HCT116 (cell line): ENCODE data around the gene LNPK. TPM values are rescaled to one million over a fixed set of nuclear protein-coding genes. Genes with fewer than 3 reads are reported as not detected.

ENCODE experiments used
- ATAC-seq: fragments of 200-7000 bp; cut with Tn5 transposase; 2 replicates; pipeline ENCODE4 v1.9.1; 2020; ENCODE audit warnings: mild to moderate bottlenecking, moderate library complexity
- BruUV-seq: library from RNA; stranded (reverse); fragments of 400-500 nt; replicated peaks from 2 replicates; lab custom pipeline; 2021; lab: Mats Ljungman, UMichigan
- CTCF ChIA-PET: fragments of 300-600 bp; sonication (Branson Sonifier 250); formaldehyde crosslinking; loops from one replicate; lab custom pipeline; 2021; ENCODE audit warnings: antibody characterized with exemption; lab: Charles Lee
- POLR2A ChIA-PET: fragments of 300-600, 350-600 bp; sonication (Branson Sonifier 250); formaldehyde crosslinking; loops from one replicate; lab custom pipeline; 2021; ENCODE audit warnings: antibody characterized with exemption; lab: Charles Lee
- RAD21 ChIA-PET, 2 experiments: fragments of 300-600 bp; sonication (Branson Sonifier 250); formaldehyde crosslinking; loops; one replicate each; lab custom pipeline; 2023; ENCODE audit warnings: low total read pairs in 2 of 2; ENCODE audit not compliant: uncharacterized antibody in 2 of 2, unreplicated experiment in 2 of 2, low non-redundant PET in 1 of 2; lab: Charles Lee
- DNase-seq: peaks from one replicate; pipeline ENCODE4 v3.0.0-alpha.2; 2010; ENCODE audit warnings: low read depth, low spot score
- H2AFZ ChIP-seq: fragments of 200-600 bp; shearing (Covaris generic), sonication (generic); 2 replicates; pipeline ENCODE4 v1.6.1; 2017; ENCODE audit warnings: low read depth, mixed run types, mixed read lengths, antibody characterized with exemption, low read length; ENCODE audit not compliant: poor library complexity, severe bottlenecking
- H3K27ac ChIP-seq: 2 replicates; pipeline ENCODE4 v1.5.1; 2012; ENCODE audit warnings: low read depth, low read length
- H3K27me3 ChIP-seq: fragments of 200-600 bp; sonication (generic); 2 replicates; pipeline ENCODE4 v1.6.1; 2016; ENCODE audit warnings: mixed run types, low read length, mixed read lengths; ENCODE audit not compliant: insufficient read depth
- H3K36me3 ChIP-seq, 2 experiments: fragments of 200-500 bp in 1 of 2; fragments of 200-600 bp in 1 of 2; sonication (Bioruptor generic) in 1 of 2; sonication (generic) in 1 of 2; 2 replicates each; pipeline versions ENCODE4 v1.5.1 to v1.6.1; 2014 to 2016; ENCODE audit warnings: low read length in 2 of 2, inconsistent platforms in 1 of 2, mixed read lengths in 1 of 2, mixed run types in 1 of 2; ENCODE audit not compliant: insufficient read depth in 2 of 2, control insufficient read depth in 1 of 2
- H3K4me1 ChIP-seq, 2 experiments: fragments of 200-600 bp in 1 of 2; sonication (generic) in 1 of 2; 2 replicates each; pipeline versions ENCODE4 v1.5.1 to v1.6.1; 2012 to 2017; ENCODE audit warnings: low read length in 2 of 2, inconsistent platforms in 1 of 2, mild to moderate bottlenecking in 1 of 2, mixed read lengths in 1 of 2, mixed run types in 1 of 2, moderate library complexity in 1 of 2; ENCODE audit not compliant: insufficient read depth in 2 of 2, control insufficient read depth in 1 of 2
- H3K4me2 ChIP-seq: fragments of 200-600 bp; sonication (generic); 2 replicates; pipeline ENCODE4 v1.6.1; 2017; ENCODE audit warnings: mixed run types, low read length, mixed read lengths
- H3K4me3 ChIP-seq, 2 experiments: fragments of 200-600 bp in 1 of 2; sonication (generic) in 1 of 2; replicated peaks in 1 of 2; 2 replicates each; pipeline ENCODE4 v1.5.1; 2011 to 2016; ENCODE audit warnings: low read length in 2 of 2, control low read depth in 1 of 2, low read depth in 1 of 2, mild to moderate bottlenecking in 1 of 2, mixed read lengths in 1 of 2, mixed run types in 1 of 2
- H3K79me2 ChIP-seq: fragments of 200-600 bp; sonication (generic); 2 replicates; pipeline ENCODE4 v1.6.1; 2017; ENCODE audit warnings: mild to moderate bottlenecking, mixed run types, low read length, moderate library complexity, mixed read lengths; ENCODE audit not compliant: insufficient read depth
- H3K9ac ChIP-seq: fragments of 200-600 bp; sonication (generic); 2 replicates; pipeline ENCODE4 v1.6.1; 2016; ENCODE audit warnings: low read length, mixed read lengths
- H3K9me2 ChIP-seq: fragments of 200-600 bp; sonication (generic), shearing (Covaris generic); 2 replicates; pipeline ENCODE4 v1.6.1; 2017; ENCODE audit warnings: mixed run types, mild to moderate bottlenecking, moderate library complexity; ENCODE audit not compliant: insufficient read depth
- H3K9me3 ChIP-seq, 2 experiments: fragments of 200-500 bp in 1 of 2; fragments of 200-600 bp in 1 of 2; sonication (Bioruptor generic) in 1 of 2; sonication (generic) in 1 of 2; 2 replicates each; pipeline ENCODE4 v1.6.1; 2014 to 2017; ENCODE audit warnings: low read length in 2 of 2, mixed read lengths in 2 of 2, inconsistent platforms in 1 of 2, low read depth in 1 of 2, mild to moderate bottlenecking in 1 of 2, mixed run types in 1 of 2, moderate library complexity in 1 of 2; ENCODE audit not compliant: control insufficient read depth in 1 of 2, insufficient read depth in 1 of 2
- H4K20me1 ChIP-seq: fragments of 200-600 bp; sonication (generic), shearing (Covaris generic); 2 replicates; pipeline ENCODE4 v1.6.1; 2017; ENCODE audit warnings: mixed run types, mild to moderate bottlenecking, moderate library complexity; ENCODE audit not compliant: insufficient read depth
- ATF3 ChIP-seq: IDR thresholded peaks from 2 replicates; pipeline ENCODE4 v1.6.1; 2012
- CEBPB ChIP-seq: IDR thresholded peaks from 2 replicates; pipeline ENCODE4 v1.6.1; 2012; ENCODE audit warnings: low read depth
- CTCF ChIP-seq, 3 experiments: fragments of 200-600 bp in 1 of 3; sonication (generic) in 1 of 3; IDR thresholded peaks in 2 of 3; conservative IDR thresholded peaks in 1 of 3; 2 replicates each; pipeline ENCODE4 v1.5.1; 2012 to 2017; ENCODE audit warnings: low read depth in 2 of 3, low read length in 2 of 3, antibody characterized with exemption in 1 of 3, borderline replicate concordance in 1 of 3, control low read depth in 1 of 3, mild to moderate bottlenecking in 1 of 3, mixed read lengths in 1 of 3, mixed run types in 1 of 3, moderate library complexity in 1 of 3; ENCODE audit not compliant: insufficient read depth in 1 of 3
- EGR1 ChIP-seq: IDR thresholded peaks from 2 replicates; pipeline ENCODE4 v1.6.1; 2012; ENCODE audit warnings: low read depth
- ELF1 ChIP-seq: IDR thresholded peaks from 2 replicates; pipeline ENCODE4 v1.6.1; 2012; ENCODE audit warnings: low read depth, borderline replicate concordance
- MAX ChIP-seq: IDR thresholded peaks from 2 replicates; pipeline ENCODE4 v1.6.1; 2012
- POLR2AphosphoS5 ChIP-seq: IDR thresholded peaks from 2 replicates; pipeline ENCODE4 v1.6.1; 2011; ENCODE audit warnings: mild to moderate bottlenecking, low read depth, low read length, moderate library complexity
- RAD21 ChIP-seq: IDR thresholded peaks from 2 replicates; pipeline ENCODE4 v1.6.1; 2012; ENCODE audit warnings: low read depth, mild to moderate bottlenecking
- SIN3A ChIP-seq: IDR thresholded peaks from 2 replicates; pipeline ENCODE4 v1.6.1; 2012; ENCODE audit warnings: low read depth
- intact Hi-C: fragments of 100-400 bp; cut with micrococcal nuclease; formaldehyde crosslinking; loops from 2 replicates; pipeline ENCODE4 v1.10.0; 2022
- total RNA-seq: library from RNA; stranded (reverse); gene quantifications from one replicate; pipeline ENCODE4 v1.2.1, GENCODE V29; 2021; ENCODE audit not compliant: unreplicated experiment

Gene LNPK
- total RNA-seq, 1 experiment from 2014 or later, result 22.3 TPM

- DNase-seq, result no peak
Measured at GRCh38 chr2:175904035-175904434, 98.0 kb downstream of the LNPK start.

More at GRCh38 chr2:175904035-175904434, 98.0 kb downstream of the LNPK start:
- no peaks in the 10 kb centered on the region for H3K36me3 ChIP-seq
- no peak overlapping the region for H2AFZ ChIP-seq
- ChIA-PET POLR2A (no interaction called here), RAD21 (no interaction called here), CTCF (no interaction called here)
- no peaks in the 10 kb centered on the region for H3K9me2 ChIP-seq
- no peak overlapping the region for H3K9ac ChIP-seq
- H3K79me2 ChIP-seq, result no peaks in the 10 kb centered on the region
- no peak for TF ChIP-seq ATF3
- TF ChIP-seq MAX, result no peak
- no peak for TF ChIP-seq EGR1
- no peak for TF ChIP-seq ELF1
- no peak for TF ChIP-seq RAD21
- TF ChIP-seq CTCF (IDR thresholded peaks at IDR 0.05 in 2 of 3, conservative IDR thresholded peaks at IDR 0.05 in 1 of 3; ENCODE audit: borderline replicate concordance in 1 of 3, insufficient read depth in 1 of 3, low read depth in 2 of 3, low read length in 2 of 3), result no peak
- no peak for TF ChIP-seq SIN3A
- no peak for TF ChIP-seq POLR2AphosphoS5
- TF ChIP-seq CEBPB, result no peak
- no peaks in the 10 kb centered on the region for H3K9me3 ChIP-seq
- intact Hi-C loops, result no loop called here
- H4K20me1 ChIP-seq, result no peaks in the 10 kb centered on the region
- no peak overlapping the region for H3K4me2 ChIP-seq
- no peak overlapping the region for H3K27ac ChIP-seq
- no TSS peak for BruUV-seq
- H3K4me1 ChIP-seq, result no peaks in the 10 kb centered on the region
- H3K27me3 ChIP-seq, result no peaks in the 10 kb centered on the region
- H3K4me3 ChIP-seq, result no peak overlapping the region
- ATAC-seq, result no peak
